Activated naive CD4-positive, alpha-beta T cell treated with anti-CD3 and anti-CD28 coated beads for 36 hours (primary cell): ENCODE results near the gene IMMP2L. TPM values are rescaled to one million over a fixed set of nuclear protein-coding genes. Genes with fewer than 3 reads are reported as not detected.
"Not testable (repeated sequence)": the region's sequence is repeated elsewhere in the genome, so short reads cannot be mapped to it uniquely, and the experiment has no call there.

Experiments
- CTCF ChIA-PET: fragments of 350-600 bp; sonication (Branson Sonifier 250); formaldehyde crosslinking; loops from one replicate; lab custom pipeline; 2021; ENCODE audit warnings: antibody characterized with exemption; lab: Charles Lee
- DNase-seq: peaks from one replicate; pipeline ENCODE4 v3.0.0-alpha.2; 2020
- H3K27ac Mint-ChIP-seq: one replicate; pipeline ENCODE4 v1.8.0; 2021; ENCODE audit warnings: mild to moderate bottlenecking, mixed read lengths
- H3K27me3 Mint-ChIP-seq: one replicate; pipeline ENCODE4 v1.8.0; 2021; ENCODE audit warnings: low read depth, mixed read lengths
- H3K36me3 Mint-ChIP-seq: one replicate; pipeline ENCODE4 v1.8.0; 2021; ENCODE audit warnings: low read depth, mixed read lengths
- H3K4me1 Mint-ChIP-seq: one replicate; pipeline ENCODE4 v1.8.0; 2021; ENCODE audit warnings: low read depth, mixed read lengths
- H3K4me3 Mint-ChIP-seq: one replicate; pipeline ENCODE4 v1.8.0; 2021; ENCODE audit warnings: mild to moderate bottlenecking, moderate library complexity, mixed read lengths
- H3K9me3 Mint-ChIP-seq: one replicate; pipeline ENCODE4 v1.8.0; 2021; ENCODE audit warnings: mixed read lengths
- intact Hi-C: fragments of 100-400 bp; cut with micrococcal nuclease; formaldehyde crosslinking; loops from one replicate; pipeline ENCODE4 v1.15.1; 2023
- total RNA-seq, 2 experiments: library from RNA; stranded (reverse); gene quantifications; one replicate each; pipeline ENCODE4 v1.2.3, GENCODE V29; 2021

The IMMP2L gene
- total RNA-seq, 2 experiments from 2014 or later = 24.4 to 26.6 TPM

DNA sequence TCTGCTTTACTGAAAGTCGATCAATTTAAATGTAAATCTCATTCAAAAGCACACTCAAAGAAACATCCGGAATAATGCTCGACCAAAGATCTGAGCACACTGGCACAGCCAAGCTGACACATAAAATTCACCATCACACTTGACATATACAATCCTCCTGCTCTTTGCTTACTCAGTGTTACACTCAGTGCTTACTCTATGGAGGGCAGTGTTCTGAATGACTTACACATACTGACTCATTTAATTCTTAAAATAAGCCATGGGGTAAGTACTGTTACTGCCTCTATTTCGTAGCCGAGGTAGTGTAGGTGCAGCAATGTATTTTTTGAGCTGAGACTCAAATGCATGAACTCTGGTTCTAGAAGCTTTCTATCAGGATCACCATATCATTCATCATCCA, 892.9 kb downstream of the IMMP2L start:
- DNase-seq = no peak
- Mint-ChIP-seq H3K9me3 (peaks cover 16% of the 10 kb centered on the region), H3K27ac (no peak overlapping the region), H3K27me3 (no peaks in the 10 kb centered on the region), H3K4me3 (no peak overlapping the region), H3K4me1 (no peaks in the 10 kb centered on the region), H3K36me3 (peaks cover 15% of the 10 kb centered on the region)
- CTCF ChIA-PET = interaction anchor here (0.6 kb wide), 1 partner anchor 14 kb away, joined by 3 read pairs; no protein-coding TSS in a partner anchor
- intact Hi-C loops = no loop called here

DNA sequence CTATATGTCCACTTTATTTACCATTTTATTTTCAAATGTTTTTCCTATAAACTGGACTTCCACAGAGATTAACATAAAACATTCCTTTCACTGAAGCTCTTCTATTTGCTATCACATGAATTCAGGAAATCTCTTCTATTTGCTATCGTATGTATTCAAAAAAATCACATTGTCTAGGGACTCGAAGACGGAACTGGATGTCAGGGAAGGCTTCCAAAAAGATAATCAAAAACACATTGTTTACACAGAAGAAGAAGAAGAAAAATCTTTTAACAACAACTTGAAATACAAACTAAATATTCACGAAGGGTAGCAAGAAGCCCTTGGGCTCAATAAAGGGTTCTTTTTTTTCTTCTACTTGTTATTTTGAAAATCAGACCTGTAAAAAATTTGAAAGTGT, 897.5 kb downstream of the IMMP2L start:
- H3K9me3 Mint-ChIP-seq = peaks cover 14% of the 10 kb centered on the region
- no peak overlapping the region for H3K27ac Mint-ChIP-seq
- H3K4me3 Mint-ChIP-seq = no peak overlapping the region
- CTCF ChIA-PET = no interaction called here
- no peak for DNase-seq
- intact Hi-C loops = no loop called here
- no peaks in the 10 kb centered on the region for H3K27me3 Mint-ChIP-seq
- H3K4me1 Mint-ChIP-seq = no peaks in the 10 kb centered on the region
- H3K36me3 Mint-ChIP-seq = peaks cover 7% of the 10 kb centered on the region

DNA sequence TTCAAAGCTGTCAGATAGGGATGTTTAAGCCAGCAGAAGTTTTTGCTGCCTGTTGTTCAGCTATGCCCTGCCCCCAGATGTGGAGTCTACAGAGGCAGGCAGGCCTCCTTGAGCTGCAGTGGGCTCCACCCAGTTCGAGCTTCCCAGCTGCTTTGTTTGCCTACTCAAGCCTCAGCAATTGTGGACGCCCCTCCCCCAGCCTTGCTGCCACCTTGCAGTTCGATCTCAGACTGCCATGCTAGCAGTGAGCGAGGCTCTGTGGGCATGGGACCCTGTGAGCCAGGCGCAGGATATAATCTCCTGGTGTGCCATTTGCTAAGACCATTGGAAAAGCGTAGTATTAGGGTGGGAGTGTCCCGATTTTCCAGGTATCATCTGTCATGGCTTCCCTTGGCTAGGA, 901.7 kb downstream of the IMMP2L start:
- H3K4me3 Mint-ChIP-seq, CTCF ChIA-PET, DNase-seq, intact Hi-C loops, H3K27ac Mint-ChIP-seq, H3K4me1 Mint-ChIP-seq, H3K27me3 Mint-ChIP-seq: not testable (repeated sequence)
- H3K36me3 Mint-ChIP-seq = peaks cover 14% of the 10 kb centered on the region
- peaks cover 52% of the 10 kb centered on the region for H3K9me3 Mint-ChIP-seq

DNA sequence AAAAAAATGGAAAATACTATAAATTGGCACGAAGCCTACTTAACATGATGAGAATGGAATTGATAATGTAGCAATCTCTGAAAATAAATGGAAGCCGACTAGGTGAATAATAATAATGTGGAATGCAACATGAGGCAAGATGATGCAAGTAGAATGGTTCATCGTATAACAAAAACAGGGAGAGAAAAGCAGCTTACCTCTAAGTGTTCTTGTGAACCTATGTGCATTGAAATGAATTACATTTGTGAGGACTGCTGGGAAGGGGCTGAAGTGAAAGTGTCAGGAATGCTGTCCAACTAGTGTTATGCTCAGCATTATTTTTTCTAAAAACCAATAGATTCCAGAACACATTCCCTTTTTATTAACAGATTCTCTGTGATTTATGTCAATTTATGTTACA, 912.0 kb downstream of the IMMP2L start:
- Mint-ChIP-seq H3K9me3 (peaks cover 2% of the 10 kb centered on the region), H3K4me1 (no peaks in the 10 kb centered on the region), H3K27me3 (no peaks in the 10 kb centered on the region), H3K27ac (no peak overlapping the region), H3K4me3 (no peak overlapping the region), H3K36me3 (no peaks in the 10 kb centered on the region)
- DNase-seq = no peak
- intact Hi-C loops = no loop called here
- CTCF ChIA-PET = no interaction called here

DNA sequence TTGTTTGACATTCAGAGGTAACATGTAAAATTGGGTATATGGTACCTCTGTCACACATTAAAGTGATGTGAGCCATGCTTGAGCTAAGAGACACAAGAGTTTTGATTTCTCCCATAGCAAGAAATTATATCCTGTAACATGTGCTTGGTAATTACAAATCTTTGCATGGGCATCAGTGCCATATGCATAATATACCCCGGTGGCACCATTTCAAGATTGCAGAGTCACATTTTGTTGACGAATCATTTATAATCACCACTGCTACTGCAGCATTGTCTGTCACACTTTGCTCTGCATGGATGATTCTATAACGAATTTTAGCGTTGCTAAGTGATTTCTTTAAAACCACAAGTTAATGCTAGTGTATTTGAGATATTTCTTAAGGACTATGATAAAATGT, 915.0 kb downstream of the IMMP2L start:
- Mint-ChIP-seq H3K4me1 (no peaks in the 10 kb centered on the region), H3K9me3 (no peaks in the 10 kb centered on the region), H3K36me3 (no peaks in the 10 kb centered on the region), H3K4me3 (no peak overlapping the region), H3K27ac (no peak overlapping the region), H3K27me3 (no peaks in the 10 kb centered on the region)
- DNase-seq = no peak
- intact Hi-C loops = no loop called here
- CTCF ChIA-PET = interaction anchor here (0.5 to 1.0 kb wide), 2 partner anchors 81 to 436 kb away, joined by 3 read pairs; no protein-coding TSS in a partner anchor

DNA sequence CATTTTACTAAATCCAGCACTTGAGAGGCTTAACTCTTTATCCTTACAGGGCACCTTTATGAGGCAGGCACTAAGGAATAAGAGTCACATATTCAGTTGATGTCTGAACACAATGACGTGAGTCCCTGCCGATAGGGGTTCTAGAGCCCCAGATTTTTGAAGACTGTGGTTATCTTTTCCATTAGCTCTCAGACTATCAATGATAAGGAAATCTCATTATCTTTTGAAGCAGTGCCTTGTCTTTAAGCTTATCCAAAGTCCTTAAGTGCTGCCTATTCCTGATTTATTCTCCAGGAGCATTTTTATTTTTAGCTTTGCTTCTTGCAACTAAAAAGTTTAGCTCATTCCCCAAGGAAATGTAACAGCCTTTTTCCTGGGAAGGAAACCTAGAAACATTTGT, 915.5 kb downstream of the IMMP2L start:
- no peak overlapping the region for H3K4me3 Mint-ChIP-seq
- H3K9me3 Mint-ChIP-seq = no peaks in the 10 kb centered on the region
- no peaks in the 10 kb centered on the region for H3K27me3 Mint-ChIP-seq
- no peak overlapping the region for H3K27ac Mint-ChIP-seq
- CTCF ChIA-PET = interaction anchor here (0.6 to 1.0 kb wide), 2 partner anchors 81 to 804 kb away, joined by 3 to 5 read pairs; no protein-coding TSS in a partner anchor
- no peaks in the 10 kb centered on the region for H3K36me3 Mint-ChIP-seq
- DNase-seq = no peak
- intact Hi-C loops = no loop called here
- H3K4me1 Mint-ChIP-seq = no peaks in the 10 kb centered on the region

DNA sequence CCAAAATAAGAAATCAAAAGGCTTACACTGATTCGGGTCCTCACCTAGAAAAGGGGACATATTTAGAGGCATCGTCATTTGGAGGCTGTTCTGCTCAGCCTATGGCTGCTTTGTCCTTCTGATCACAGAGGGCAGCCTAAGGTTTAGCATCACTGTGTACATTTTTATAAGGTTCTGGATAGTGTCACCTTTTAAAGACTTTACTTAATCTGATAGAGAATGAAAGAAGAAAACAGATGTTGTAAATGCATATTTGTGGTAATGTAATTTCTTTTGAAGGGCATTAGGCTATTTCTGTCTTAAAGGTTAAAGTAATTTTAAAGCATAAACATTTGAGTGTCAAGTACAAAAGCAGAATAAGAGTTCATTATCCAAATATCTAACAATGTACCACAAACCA, 916.7 kb downstream of the IMMP2L start:
- CTCF ChIA-PET = no interaction called here

DNA sequence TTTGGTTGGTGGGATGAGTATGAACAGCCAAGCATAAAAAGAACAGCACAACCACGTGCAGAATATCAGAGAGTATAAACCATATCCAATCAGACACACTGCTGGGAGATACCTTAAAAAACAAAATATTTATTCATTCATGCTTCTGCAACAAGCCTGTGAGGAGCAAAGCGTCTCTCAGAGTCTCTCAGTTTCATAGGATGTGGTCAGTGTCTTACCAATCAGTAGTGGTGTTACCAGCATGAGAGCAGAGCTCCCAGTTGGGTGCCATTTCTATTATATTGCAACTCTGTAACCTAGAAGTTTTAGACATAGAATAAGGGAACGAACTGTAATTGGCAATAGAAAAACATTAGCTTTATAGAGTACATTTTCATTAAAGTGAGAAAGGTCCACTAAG, 917.2 kb downstream of the IMMP2L start:
- H3K9me3 Mint-ChIP-seq = no peaks in the 10 kb centered on the region
- DNase-seq = no peak
- H3K4me3 Mint-ChIP-seq = no peak overlapping the region
- no peaks in the 10 kb centered on the region for H3K27me3 Mint-ChIP-seq
- no peaks in the 10 kb centered on the region for H3K4me1 Mint-ChIP-seq
- H3K36me3 Mint-ChIP-seq = no peaks in the 10 kb centered on the region
- H3K27ac Mint-ChIP-seq = no peak overlapping the region
- intact Hi-C loops = no loop called here
- CTCF ChIA-PET = no interaction called here

More for the DNA sequence above, 916.7 kb downstream of the IMMP2L start:
- H3K9me3 Mint-ChIP-seq = no peaks in the 10 kb centered on the region
- H3K27me3 Mint-ChIP-seq = no peaks in the 10 kb centered on the region
- H3K27ac Mint-ChIP-seq = no peak overlapping the region
- intact Hi-C loops = no loop called here
- no peaks in the 10 kb centered on the region for H3K36me3 Mint-ChIP-seq
- no peak for DNase-seq
- no peak overlapping the region for H3K4me3 Mint-ChIP-seq
- no peaks in the 10 kb centered on the region for H3K4me1 Mint-ChIP-seq

DNA sequence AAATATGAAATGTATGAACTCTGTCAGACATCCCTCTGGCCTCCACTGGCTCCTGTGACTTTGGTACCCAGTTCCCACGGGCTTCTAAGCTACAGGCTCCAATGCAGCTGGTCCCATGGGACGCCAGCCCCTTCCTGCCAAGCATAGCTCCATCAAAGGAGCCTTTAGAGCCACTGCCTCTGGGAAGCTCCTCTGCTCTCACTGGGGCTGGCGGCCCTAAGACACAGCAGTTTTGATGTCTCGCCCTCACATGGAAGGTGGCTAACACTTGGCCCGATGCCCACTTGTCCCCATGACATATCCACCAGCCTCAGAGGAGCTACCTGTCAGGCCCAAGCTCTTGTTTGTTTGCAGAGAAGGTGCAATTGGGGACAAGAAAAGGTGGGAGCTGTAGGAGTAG, 925.0 kb downstream of the IMMP2L start:
- H3K27ac Mint-ChIP-seq = no peak overlapping the region
- no peaks in the 10 kb centered on the region for H3K27me3 Mint-ChIP-seq
- peaks cover 5% of the 10 kb centered on the region for H3K9me3 Mint-ChIP-seq
- CTCF ChIA-PET = no interaction called here
- H3K4me1 Mint-ChIP-seq = no peaks in the 10 kb centered on the region
- H3K36me3 Mint-ChIP-seq = no peaks in the 10 kb centered on the region
- intact Hi-C loops = no loop called here
- no peak overlapping the region for H3K4me3 Mint-ChIP-seq
- DNase-seq = no peak

DNA sequence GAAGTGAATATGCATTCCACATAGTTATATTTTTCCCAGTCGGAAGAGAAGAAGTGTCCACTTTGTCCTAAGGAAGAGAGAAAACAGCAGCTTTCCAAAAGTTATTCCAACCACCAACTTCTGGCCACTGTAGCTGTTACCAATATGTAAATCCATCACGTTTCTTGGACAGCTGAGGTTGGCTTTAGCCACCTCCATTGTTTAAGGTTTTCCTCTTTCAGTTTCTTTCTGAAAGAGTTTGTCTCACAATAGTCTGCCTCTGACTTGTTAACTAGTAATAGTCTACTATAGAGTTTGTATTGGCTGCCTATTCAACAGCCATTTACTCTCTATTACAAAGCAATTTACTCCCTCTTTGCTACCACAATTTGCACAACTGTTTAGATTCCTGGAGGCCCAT, 929.0 kb downstream of the IMMP2L start:
- no peaks in the 10 kb centered on the region for H3K27me3 Mint-ChIP-seq
- CTCF ChIA-PET = no interaction called here
- no peaks in the 10 kb centered on the region for H3K36me3 Mint-ChIP-seq
- intact Hi-C loops = no loop called here
- no peak overlapping the region for H3K27ac Mint-ChIP-seq
- no peak for DNase-seq
- peaks cover 5% of the 10 kb centered on the region for H3K9me3 Mint-ChIP-seq
- H3K4me3 Mint-ChIP-seq = no peak overlapping the region
- H3K4me1 Mint-ChIP-seq = no peaks in the 10 kb centered on the region

DNA sequence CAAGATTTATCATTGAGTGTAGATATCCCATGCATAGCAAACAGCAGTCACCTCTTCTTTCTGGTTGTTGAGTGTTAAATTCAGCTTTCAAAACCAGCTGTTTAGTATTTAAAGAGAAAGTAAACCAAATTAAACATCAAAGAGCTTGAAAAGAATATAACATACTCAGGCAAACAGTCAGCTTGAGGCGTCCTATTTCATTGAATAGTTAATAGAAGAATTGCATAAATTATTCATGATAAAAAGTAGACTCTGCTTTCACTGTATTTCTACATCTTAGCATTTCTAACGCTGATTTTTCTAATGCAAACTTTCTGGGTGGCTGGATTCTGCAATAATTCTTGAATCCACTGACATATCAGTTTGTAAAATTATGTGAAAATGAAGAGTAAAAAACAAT, 935.9 kb downstream of the IMMP2L start:
- H3K4me3 Mint-ChIP-seq = no peak overlapping the region
- intact Hi-C loops = no loop called here
- no peaks in the 10 kb centered on the region for H3K9me3 Mint-ChIP-seq
- CTCF ChIA-PET = interaction anchor here (0.7 kb wide), 2 partner anchors 23 to 858 kb away, joined by 3 to 6 read pairs; no protein-coding TSS in a partner anchor
- no peak for DNase-seq
- no peak overlapping the region for H3K27ac Mint-ChIP-seq
- H3K27me3 Mint-ChIP-seq = no peaks in the 10 kb centered on the region
- H3K4me1 Mint-ChIP-seq = no peaks in the 10 kb centered on the region
- H3K36me3 Mint-ChIP-seq = no peaks in the 10 kb centered on the region

DNA sequence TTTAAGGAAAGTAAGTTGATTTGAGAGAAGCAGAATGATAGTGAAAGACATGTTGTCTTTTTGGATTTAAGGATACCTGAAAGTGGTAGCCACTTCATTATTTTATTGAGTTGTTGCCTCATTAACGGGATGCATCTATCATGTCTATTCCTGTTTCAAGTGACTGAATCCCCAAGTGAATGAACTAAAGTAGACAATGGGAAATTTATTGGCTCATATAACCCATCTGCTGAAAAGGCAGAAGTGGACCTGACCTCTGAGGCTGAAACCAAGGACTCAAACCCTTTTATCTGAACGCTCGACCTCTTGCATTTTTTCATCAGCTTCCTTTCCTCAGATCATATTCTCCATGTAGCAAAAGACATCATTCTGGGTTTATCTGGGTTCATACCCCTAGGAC, 937.0 kb downstream of the IMMP2L start:
- CTCF ChIA-PET = no interaction called here
- H3K4me1 Mint-ChIP-seq = no peaks in the 10 kb centered on the region
- no peak overlapping the region for H3K4me3 Mint-ChIP-seq
- no peaks in the 10 kb centered on the region for H3K27me3 Mint-ChIP-seq
- H3K36me3 Mint-ChIP-seq = no peaks in the 10 kb centered on the region
- no peaks in the 10 kb centered on the region for H3K9me3 Mint-ChIP-seq
- no peak for DNase-seq
- H3K27ac Mint-ChIP-seq = no peak overlapping the region
- intact Hi-C loops = no loop called here

DNA sequence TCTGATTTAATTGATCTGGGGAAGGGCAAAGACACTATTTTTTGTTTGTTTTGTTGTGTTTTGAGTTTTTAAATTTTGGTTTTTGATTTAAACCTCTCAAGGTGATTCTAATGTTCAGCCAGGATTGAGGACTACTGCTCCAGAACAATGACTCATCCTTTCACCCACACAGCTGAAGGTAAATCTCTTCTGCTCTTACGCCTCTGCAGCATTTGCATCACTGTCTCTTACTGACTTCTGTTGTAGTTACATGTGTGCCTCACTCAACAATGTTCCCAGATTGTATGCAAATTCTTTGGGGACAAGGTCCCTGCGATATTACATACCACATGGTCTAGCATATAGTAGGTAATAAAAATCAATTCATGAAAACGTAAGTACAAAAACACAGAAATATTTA, 938.9 kb downstream of the IMMP2L start:
- DNase-seq = no peak
- H3K27ac Mint-ChIP-seq = no peak overlapping the region
- intact Hi-C loops = no loop called here
- no peaks in the 10 kb centered on the region for H3K27me3 Mint-ChIP-seq
- CTCF ChIA-PET = no interaction called here
- no peaks in the 10 kb centered on the region for H3K4me1 Mint-ChIP-seq
- no peaks in the 10 kb centered on the region for H3K36me3 Mint-ChIP-seq
- H3K4me3 Mint-ChIP-seq = no peak overlapping the region
- no peaks in the 10 kb centered on the region for H3K9me3 Mint-ChIP-seq
